Fibroblast of the aortic adventitia (primary cell): ENCODE results near the gene S100A1. TPM values are rescaled to one million over a fixed set of nuclear protein-coding genes. Genes with fewer than 3 reads are reported as not detected.
A peak's percentile ranks its signal among the peaks of the same experiment; 100 is the strongest.
"Not testable (repeated sequence)": the region's sequence is repeated elsewhere in the genome, so short reads cannot be mapped to it uniquely, and the experiment has no call there.

Experiments
- DNase-seq: peaks from one replicate; pipeline ENCODE4 v3.0.0-alpha.2; 2010; ENCODE audit warnings: low read depth
- H3K4me3 ChIP-seq: 2 replicates; pipeline ENCODE4 v1.5.1; 2011; ENCODE audit warnings: low read depth, mild to moderate bottlenecking, control low read depth, low read length, moderate library complexity
- CTCF ChIP-seq: IDR thresholded peaks from 2 replicates; pipeline ENCODE4 v1.5.1; 2011; ENCODE audit warnings: mild to moderate bottlenecking, low read length, control low read depth, inconsistent platforms; ENCODE audit not compliant: insufficient read depth
- total RNA-seq: library from RNA; depleted of rRNA; stranded (reverse); fragments of >200 nt; gene quantifications from 2 replicates; pipeline ENCODE4 v1.2.3, GENCODE V29; 2012; ENCODE audit warnings: low replicate concordance

S100A1 gene
- total RNA-seq, 1 donor, result 0.54 TPM

GRCh38 chr1:153662269-153662668 lies 34.0 kb downstream of the S100A1 start:
- no peak for DNase-seq
- TF ChIP-seq CTCF, result no peak

GRCh38 chr1:153663211-153663610 lies 35.0 kb downstream of the S100A1 start:
- TF ChIP-seq CTCF, result no peak
- peak; percentile 38 for DNase-seq
- no peak overlapping the region for H3K4me3 ChIP-seq

More at GRCh38 chr1:153662269-153662668, 34.0 kb downstream of the S100A1 start:
- no peak overlapping the region for H3K4me3 ChIP-seq

- no peak for DNase-seq
- H3K4me3 ChIP-seq, result no peak overlapping the region
- TF ChIP-seq CTCF, result no peak
Measured at GRCh38 chr1:153667439-153667838, 39.2 kb downstream of the S100A1 start.

GRCh38 chr1:153668672-153669071 lies 40.4 kb downstream of the S100A1 start:
- H3K4me3 ChIP-seq, DNase-seq: not testable (repeated sequence)

GRCh38 chr1:153669606-153670005 lies 41.4 kb downstream of the S100A1 start:
- peak overlapping the region; percentile 92 for H3K4me3 ChIP-seq
- DNase-seq, result no peak
- TF ChIP-seq CTCF, result no peak

GRCh38 chr1:153670257-153670858 lies 42.1 kb downstream of the S100A1 start:
- no peak for TF ChIP-seq CTCF
- peak overlapping the region; percentile 92 for H3K4me3 ChIP-seq
- no peak for DNase-seq

GRCh38 chr1:153670859-153671627 lies 42.8 kb downstream of the S100A1 start, which contains the start of gene ILF2:
ILF2 (minus strand) TSS chr1:153670993; CDS start chr1:153670922, 71 bp downstream.
- no peak for TF ChIP-seq CTCF
- peak within 1 kb of the TSS; percentile 92 for H3K4me3 ChIP-seq
- peak; percentile 100 for DNase-seq

- not testable (repeated sequence) for DNase-seq
- peak overlapping the region; percentile 51 for H3K4me3 ChIP-seq
Measured at GRCh38 chr1:153671628-153672353, 43.6 kb downstream of the S100A1 start.
